Right ventricle myocardium inferior (tissue), 1 donor: ENCODE results near the gene TMEM120B. TPM values are rescaled to one million over a fixed set of nuclear protein-coding genes. Genes with fewer than 3 reads are reported as not detected.
A peak's percentile ranks its signal among the peaks of the same experiment; 100 is the strongest.

Source experiments
- ATAC-seq: fragments of 200-7000 bp; cut with Tn5 transposase; one replicate; pipeline ENCODE4 v1.9.1; 2020; ENCODE audit warnings: mild to moderate bottlenecking, moderate library complexity
- DNase-seq: peaks from one replicate; pipeline ENCODE4 v3.0.0; 2021; ENCODE audit errors: missing footprints
- intact Hi-C: fragments of 100-400 bp; cut with DNase I; formaldehyde crosslinking; loops from one replicate; pipeline ENCODE4 v1.11.0; 2022
- total RNA-seq: library from RNA; stranded (reverse); fragmentation: NEBNext Ultra II Directional; extraction: Animal tissue kit (Norgen Biotek cat#: 25700); gene quantifications from one replicate; pipeline ENCODE4 v1.2.1, GENCODE V29; 2021
- donor health status: DM: no; HTN: yes; CAD: no; lungs with severe emphysema.

Gene TMEM120B
- total RNA-seq, 1 donor from 2014 or later = 10.3 TPM

DNA sequence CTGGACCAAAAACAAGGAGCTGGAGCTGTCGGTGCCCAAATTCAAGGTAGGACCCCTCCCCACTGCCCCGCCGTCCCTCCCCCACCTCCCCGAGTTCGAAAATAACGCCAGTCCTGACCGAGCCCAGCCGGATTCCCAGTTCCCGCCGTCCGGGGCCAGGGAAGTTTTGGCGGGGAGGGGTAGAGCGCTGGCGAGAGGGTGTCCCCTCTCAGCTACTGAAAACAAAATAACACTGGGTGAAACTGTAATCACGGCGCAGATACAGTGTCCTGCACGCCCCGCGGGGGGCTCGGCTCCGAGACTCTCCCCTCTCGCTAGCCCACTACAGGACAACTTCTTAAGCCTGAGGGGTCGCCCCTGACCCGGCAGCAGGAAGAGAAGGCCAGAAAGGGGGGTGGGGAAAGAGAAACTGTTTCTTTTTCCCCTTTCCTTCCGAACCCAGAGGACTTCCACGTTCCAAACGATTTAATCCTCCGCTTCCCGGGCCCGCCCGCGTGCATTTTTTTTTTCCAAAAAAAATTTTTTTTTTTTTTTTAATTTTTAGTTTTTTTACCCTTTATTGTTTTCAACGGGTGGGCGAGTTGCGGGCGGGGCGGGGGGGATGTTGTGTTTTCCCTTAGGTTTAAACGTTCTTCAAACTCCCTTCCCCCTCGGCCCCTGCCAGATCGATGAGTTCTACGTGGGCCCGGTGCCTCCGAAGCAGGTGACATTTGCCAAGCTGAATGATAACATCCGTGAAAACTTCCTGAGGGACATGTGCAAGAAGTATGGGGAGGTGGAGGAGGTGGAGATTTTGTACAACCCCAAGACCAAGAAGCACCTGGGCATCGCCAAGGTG lies 92.8 kb downstream of the TMEM120B start:
- no peak for ATAC-seq
- no peak for DNase-seq
- intact Hi-C loops = no loop called here

DNA sequence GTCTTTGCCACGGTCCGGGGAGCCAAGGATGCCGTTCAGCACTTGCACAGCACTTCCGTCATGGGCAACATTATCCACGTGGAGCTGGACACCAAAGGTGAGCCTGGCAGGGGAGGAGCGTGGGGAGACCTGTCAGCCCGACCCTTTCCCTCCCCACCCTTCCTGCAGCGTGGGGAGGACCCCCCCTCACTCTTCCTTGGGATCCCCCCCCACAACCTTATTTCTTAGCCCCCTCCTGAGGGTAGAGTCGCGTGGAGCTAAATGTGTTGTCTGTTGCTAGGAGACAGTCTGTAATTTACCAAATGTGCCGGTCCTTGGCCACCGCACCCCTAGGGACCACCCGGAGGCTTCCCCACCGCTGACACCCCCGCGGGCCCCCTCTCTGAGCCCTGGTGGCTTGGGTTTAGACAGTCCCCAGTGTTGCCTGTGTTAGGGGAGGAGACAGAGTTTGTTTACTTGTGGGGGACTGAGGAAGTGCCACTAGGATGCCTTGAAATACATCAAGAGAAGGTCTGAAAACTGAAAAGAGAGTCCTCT lies 93.5 kb downstream of the TMEM120B start:
- DNase-seq = no peak
- intact Hi-C loops = no loop called here
- no peak for ATAC-seq

DNA sequence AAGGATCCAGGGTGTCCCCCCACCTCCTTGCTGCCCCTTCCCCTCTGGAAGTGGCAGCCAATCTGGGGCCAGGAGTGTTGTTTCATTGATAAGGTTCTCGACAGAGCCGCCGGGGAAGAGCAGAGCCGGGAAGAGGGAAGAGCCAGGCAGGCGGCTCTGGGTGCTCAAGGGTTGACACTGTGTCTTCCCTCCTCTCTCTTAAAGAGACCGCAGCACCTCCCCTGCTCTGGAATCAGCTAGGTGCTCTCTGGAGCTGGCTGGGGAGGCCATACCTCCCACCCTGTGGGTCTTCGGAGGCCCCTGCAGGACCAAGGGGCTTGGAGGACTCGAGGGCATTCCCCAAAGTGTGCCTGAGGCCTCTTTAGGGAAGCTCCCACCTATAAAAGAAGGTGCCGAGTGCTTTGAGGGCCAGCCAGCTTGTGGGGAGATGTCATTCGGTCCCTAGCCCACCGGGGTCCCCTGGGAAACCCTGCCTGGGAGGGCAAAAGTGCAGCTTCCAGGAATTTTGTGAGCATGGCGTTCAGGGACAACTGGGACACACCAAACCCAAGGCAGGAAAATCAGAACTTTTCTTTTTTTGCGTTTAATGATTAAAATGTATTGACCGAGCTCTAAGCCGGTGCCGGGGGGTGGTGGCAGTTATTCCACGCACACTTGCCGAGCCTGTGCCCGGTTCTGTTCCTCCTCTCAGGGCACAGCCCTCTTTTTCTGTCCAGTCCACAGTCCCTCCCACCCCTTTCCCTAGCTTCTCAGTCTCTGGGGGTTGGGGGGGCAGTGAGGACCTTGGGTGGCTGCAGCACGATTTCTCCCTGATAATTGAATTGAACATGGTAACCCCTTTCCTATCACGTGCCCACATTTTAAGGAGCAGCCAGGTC lies 94.2 kb downstream of the TMEM120B start:
- DNase-seq (no peak), ATAC-seq (no peak)
- intact Hi-C loops = no loop called here

DNA sequence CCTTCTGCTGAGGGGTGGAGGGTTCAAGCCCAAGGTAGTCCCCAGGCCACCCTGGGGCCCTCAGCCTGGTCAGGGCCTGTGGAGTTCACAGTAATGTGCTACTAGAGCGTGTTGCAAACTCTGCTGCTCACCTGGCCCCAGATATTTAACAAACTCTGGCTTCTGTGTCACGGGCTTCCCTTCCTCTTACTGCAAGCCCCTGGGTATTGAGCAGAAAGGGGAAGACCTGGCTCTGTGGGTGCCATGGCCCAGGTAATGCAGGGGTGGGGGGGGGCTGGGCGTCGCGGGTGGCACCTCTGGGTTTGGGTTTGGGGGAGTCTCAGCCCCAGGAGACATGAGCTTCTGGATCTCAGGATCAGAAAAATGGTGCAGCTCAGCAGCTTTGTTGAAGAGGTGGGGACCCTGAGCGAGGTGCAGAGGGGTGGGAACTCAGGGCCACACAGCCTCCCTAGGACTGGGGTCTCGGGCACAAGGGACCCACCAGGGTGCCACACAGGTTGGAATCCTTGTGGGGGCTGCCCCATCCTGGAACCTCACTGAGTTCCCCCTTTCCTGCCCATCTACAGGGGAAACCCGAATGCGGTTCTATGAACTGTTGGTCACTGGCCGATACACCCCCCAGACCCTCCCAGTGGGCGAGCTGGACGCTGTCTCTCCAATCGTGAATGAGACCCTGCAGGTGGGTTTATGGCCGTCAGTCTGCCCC lies 95.2 kb downstream of the TMEM120B start:
- ATAC-seq = no peak
- no peak for DNase-seq
- intact Hi-C loops = no loop called here

DNA sequence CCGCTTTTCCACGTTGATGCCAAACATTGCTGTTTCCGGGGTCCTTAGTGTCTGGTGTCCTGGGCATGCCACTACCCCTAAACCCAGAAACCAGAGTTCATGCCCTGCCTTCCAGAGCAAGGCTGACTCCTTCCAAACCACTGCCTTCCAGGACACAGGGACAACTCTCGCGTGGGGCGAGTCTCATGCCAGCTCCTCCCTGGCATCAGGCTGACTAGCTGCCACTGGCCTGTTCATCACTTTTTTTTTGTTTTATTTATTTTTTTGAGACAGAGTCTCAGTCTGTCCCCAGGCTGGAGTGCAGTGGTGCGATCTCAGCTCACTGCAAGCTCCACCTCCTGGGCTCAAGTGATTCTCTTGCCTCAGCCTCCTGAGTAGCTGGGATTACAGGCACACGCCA lies 96.1 kb downstream of the TMEM120B start:
- DNase-seq (no peak), ATAC-seq (no peak)
- intact Hi-C loops = no loop called here

DNA sequence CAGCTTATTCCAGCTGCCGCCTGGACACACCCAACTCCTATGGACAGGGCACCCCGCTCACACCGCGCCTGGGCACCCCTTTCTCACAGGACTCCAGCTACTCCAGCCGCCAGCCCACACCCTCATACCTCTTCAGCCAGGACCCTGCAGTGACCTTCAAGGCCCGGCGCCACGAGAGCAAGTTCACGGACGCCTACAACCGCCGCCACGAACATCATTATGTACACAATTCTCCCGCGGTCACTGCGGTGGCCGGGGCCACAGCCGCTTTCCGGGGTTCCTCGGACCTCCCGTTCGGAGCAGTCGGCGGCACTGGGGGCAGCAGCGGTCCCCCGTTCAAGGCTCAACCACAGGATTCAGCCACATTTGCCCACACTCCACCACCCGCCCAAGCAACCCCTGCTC lies 97.2 kb downstream of the TMEM120B start:
- DNase-seq (no peak), ATAC-seq (no peak)
- intact Hi-C loops = no loop called here

DNA sequence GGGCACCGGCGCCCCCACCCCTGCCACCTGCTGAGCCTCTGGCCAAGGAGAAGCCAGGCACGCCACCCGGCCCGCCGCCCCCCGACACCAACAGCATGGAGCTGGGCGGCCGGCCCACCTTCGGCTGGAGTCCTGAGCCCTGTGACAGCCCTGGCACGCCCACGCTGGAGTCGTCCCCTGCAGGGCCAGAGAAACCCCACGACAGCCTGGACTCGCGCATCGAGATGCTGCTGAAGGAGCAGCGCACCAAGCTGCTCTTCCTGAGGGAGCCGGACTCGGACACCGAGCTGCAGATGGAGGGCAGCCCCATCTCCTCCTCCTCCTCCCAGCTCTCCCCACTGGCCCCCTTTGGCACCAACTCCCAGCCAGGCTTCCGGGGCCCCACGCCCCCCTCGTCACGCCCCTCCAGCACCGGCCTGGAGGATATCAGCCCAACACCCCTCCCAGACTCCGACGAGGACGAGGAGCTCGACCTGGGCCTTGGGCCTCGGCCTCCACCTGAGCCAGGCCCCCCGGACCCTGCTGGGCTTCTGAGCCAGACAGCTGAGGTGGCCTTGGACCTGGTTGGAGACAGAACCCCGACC lies 97.8 kb downstream of the TMEM120B start:
- DNase-seq = no peak
- no peak for ATAC-seq
- intact Hi-C loops = no loop called here

DNA sequence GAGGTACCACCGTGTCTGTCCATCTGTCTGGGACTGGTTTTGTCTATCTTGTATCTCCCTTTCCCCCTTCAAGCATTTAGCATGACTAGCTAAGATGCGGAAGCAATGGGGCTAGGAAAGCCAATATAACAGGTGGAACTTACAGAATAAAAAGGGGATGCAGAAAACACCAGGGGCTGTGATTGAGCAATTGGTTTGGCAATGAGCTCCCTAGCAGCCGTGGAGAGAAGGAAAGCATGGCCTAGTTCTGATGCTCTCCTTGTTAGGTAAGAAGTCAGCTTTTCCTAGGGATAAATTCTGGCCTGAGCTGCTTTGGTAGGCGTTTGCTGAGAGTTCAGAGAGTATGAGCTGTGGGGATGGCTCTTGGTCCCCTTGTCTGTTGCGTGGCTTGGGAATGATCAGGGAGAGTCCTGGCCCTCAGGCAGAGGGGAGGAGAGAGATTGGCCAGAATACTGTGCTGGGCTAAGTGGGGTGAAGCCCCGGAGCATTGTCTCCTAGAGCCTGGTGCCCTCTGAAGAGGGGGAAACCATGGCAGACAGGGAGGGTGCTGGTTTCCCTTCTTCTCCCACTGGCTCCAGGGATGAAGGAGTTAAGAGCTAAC lies 98.4 kb downstream of the TMEM120B start:
- no peak for ATAC-seq
- DNase-seq = no peak
- intact Hi-C loops = no loop called here

DNA sequence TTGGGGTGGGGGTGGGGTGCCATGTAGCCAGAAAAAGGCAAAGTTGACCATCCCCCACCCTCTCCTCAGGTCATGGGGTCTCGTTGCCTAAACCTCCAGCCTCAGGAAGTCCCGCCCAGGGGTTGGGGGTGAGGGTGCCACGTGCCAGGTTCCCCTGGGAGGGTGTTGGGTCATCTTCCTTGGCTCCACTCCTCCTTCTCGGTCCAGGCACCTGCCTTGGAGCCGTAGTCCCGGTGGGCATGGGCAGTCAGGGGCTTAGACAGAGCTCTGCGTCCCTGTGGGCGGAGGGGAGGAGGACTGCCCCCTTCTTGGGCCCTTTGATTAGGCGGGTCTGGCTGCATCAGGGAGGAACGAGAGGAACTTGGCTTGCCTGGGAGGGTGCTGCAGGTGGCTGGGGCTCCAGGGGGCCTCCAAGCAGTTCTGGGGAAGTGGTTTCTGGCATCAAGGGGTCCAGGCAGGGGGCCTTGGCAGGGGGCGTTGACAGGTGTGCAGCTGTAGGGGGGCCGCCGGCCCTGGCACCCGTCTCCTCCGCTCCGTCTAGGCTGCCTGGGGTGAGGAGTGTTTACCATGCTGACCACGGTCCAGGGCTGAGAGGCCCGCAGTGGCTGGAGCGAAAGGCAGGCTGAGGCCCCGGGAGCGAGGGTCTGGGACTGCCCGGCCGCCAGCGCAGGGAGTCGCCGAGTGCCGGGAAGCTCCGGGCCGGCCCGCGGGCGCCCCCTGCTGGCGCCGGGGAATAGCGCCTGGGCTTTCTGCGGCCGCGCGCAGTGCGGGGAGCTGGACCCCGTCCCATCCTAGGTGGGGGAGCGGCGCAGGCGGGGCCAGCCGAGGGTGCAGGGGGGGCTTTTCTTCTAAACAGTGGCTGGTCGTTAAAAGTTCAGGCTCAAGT lies 99.1 kb downstream of the TMEM120B start:
- intact Hi-C loops = loop anchor here (1.0 to 2.0 kb wide), 2 partner anchors 16 to 35 kb away; no protein-coding TSS in a partner anchor
- ATAC-seq (peak; percentile 89), DNase-seq (peak; percentile 89)

DNA sequence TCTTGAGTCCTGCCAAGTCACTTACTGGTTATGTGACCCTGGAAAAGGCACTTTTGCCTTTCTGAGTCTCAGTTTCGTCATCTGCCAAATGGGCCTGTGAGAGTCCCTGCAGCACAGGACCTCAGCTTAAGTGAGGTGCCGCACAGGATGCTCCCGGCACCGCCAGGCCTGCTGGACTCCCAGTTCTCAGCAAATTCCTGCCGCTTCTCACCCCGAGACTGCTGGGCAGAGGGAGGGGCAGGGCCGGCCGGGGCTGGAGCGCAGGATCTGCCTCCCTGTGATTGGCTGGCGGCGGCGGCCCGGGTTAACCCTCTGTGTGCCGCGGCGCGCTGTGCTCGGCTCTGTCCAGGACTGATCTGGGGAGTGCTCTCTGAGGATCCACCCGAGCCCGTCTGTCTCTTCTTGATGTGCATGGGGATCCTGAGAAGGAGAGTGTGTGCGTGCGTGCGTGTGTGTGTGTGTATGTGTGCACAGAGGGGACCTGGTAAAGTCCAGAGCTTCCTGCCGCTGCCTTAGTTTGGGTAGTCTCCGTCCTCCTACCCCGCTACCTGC lies 99.8 kb downstream of the TMEM120B start:
- intact Hi-C loops = loop anchor here (1.0 to 2.0 kb wide), 2 partner anchors 17 to 36 kb away; no protein-coding TSS in a partner anchor
- DNase-seq (peak; percentile 90), ATAC-seq (peak; percentile 88)

DNA sequence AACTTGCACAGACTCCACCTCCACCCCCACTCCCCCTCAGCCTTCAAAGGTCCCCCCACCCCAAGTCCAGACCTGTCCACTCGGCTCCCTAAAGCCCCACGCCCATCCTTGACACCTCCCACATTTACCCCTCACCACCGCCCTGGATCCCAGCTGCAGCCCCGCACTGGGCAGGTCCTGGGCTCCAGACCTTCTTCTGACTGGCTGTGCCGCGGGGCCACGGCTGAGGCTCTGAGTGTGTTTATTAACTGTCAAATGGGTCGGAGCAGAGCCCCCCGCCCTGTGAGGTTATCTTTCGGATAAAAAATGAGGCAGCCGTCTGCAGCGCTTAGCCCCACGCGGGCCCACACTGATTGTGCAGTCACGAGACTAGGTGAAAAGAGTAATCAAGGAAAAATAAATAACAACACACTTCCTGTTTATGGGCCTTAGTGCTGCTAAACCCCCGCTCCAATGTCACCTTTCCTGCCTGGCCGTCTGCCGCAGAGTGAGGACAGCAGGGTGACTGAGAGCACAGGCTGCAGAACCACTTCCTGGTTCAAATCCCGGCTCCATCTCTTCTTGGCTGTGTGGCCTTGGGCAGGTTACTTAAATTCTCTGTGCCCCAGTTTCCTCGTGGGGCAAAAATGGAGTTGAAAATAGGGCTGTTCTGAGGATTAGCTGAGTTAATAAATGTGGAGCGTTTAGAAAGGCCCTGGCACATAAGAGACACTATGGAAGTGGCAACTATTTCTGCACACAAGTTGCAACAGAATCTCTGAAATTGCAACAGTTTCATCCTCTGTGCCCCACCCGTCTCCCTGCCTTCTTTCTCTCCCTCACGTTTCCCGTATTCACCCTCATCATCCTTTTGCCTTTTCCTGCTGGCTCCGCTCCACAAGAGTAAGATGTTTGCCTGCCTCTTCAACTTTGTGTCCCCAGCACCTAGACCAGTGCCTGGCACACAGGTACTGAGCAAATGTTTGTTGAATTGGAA lies 100.7 kb downstream of the TMEM120B start:
- intact Hi-C loops = loop anchor here (1.0 to 2.0 kb wide), 2 partner anchors 18 to 36 kb away; no protein-coding TSS in a partner anchor
- ATAC-seq (no peak), DNase-seq (no peak)

DNA sequence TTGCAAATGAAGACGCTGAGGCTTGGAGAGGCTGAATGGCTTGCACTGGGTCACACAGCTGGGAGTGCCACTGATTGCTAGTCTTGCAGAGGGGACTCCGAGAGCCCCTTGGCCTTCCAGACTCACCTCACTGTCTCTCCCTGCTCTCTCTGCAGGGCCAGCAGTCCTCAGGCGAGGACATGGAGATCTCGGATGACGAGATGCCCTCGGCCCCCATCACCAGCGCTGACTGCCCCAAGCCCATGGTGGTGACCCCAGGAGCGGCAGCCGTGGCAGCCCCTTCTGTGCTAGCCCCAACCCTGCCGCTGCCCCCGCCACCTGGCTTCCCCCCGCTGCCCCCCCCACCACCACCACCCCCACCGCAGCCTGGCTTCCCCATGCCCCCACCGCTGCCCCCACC lies 101.4 kb downstream of the TMEM120B start:
- peak; percentile 41 for DNase-seq
- intact Hi-C loops = loop anchor here (2.0 kb wide), 1 partner anchor 37 kb away; no protein-coding TSS in a partner anchor
- ATAC-seq = no peak

DNA sequence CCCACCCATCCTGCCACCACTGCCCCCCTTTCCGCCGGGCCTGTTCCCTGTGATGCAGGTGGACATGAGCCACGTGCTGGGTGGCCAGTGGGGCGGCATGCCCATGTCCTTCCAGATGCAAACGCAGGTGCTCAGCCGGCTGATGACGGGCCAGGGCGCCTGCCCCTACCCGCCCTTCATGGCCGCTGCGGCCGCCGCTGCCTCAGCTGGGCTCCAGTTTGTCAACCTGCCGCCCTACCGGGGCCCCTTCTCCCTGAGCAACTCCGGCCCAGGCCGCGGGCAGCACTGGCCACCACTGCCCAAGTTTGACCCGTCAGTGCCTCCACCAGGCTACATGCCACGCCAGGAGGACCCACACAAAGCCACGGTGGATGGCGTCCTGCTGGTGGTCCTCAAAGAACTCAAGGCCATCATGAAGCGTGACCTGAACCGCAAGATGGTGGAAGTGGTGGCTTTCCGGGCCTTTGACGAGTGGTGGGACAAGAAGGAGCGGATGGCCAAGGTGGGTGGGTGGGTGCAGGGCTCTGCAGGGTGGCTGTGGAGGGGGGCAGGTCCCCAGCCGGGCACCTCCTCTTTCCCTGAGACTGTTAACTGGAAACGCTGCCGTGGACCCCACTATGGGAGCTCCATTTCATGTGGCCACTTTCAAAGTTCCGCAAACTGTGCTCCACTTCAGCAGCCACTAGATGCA lies 102.0 kb downstream of the TMEM120B start:
- no peak for ATAC-seq
- intact Hi-C loops = no loop called here
- DNase-seq = peak; percentile 53

DNA sequence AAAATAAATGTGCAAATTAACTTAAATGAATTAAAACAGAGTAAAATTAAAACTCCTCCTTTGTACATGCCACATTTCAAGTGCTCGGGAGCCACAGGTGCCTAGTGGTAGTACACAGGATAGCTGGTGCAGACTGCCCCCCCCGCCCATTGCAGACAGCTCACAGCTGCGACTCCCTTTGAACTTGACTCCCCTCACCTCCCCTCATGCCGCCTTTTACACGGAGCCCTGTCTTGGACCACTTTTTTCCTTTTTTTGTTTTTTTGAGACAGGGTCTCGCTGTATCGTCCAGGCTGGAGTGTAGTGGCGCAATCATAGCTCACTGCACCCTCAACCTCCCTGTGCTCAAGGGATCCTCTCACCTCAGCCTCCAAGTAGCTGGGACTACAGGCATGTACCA lies 102.7 kb downstream of the TMEM120B start:
- ATAC-seq (no peak), DNase-seq (no peak)
- intact Hi-C loops = no loop called here

DNA sequence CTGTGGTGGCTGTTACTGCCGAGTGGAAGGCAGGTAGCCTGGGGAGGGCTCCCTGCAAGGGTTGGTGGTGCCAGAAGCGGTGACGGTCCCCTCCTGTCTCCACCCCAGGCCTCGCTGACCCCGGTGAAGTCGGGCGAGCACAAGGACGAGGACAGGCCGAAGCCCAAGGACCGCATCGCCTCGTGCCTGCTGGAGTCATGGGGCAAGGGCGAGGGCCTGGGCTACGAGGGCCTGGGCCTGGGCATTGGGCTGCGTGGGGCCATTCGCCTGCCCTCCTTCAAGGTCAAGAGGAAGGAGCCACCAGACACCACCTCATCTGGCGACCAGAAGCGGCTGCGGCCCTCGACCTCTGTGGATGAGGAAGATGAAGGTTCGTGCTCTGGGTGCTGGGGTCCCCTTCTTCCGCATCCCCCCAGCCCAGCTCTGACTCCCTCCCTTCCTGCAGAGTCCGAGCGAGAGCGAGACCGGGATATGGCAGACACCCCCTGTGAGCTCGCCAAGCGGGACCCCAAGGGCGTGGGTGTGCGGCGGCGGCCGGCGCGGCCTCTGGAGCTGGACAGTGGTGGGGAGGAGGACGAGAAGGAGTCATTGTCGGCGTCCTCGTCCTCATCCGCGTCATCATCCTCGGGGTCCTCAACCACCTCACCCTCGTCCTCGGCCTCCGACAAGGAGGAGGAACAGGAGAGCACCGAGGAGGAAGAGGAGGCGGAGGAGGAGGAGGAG lies 104.5 kb downstream of the TMEM120B start:
- DNase-seq (no peak), ATAC-seq (no peak)
- intact Hi-C loops = no loop called here
